ENCODE data around the gene SEMA3G. TPM values are rescaled to one million over a fixed set of nuclear protein-coding genes. Genes with fewer than 3 reads are reported as not detected.

Gene SEMA3G
- polyA plus RNA-seq, 2 of the 4 experiments (the other 2 are of a cell fraction): 0.08 to 0.13 TPM

DNA sequence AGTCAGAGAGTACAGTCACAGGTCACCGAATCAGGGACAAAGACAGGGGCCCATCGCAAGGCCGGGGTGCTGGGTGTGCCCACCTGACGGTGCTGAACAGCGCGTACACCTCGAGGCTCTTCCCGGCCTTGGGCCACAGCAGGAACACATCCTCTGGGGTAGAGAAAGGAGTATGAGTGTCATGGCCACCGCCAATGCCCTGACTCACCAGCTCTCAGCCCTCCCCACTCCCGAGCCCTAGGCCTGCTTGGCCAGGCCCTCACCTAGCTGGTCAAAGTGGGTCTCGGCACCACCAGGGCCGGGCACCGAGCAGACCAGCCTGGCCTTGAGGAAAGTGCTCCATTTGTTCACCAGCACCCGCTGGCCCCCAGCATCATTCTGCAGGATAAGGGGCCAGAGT lies 4.2 kb downstream of the SEMA3G start:
- no peak for ATAC-seq
- no peaks in the 10 kb centered on the region for H3K9me3 ChIP-seq
- no peak for FAIRE-seq
- no peaks in the 10 kb centered on the region for H3K4me1 ChIP-seq
- WGBS (ENCODE audit: missing lambda C conversion rate): 81% methylated on average over 9 of the region's 14 CpGs
- TF ChIP-seq NFE2L2 (conservative IDR thresholded peaks at IDR 0.05; ENCODE audit: low read length) (no peak), RNF2 (IDR thresholded peaks at IDR 0.05; ENCODE audit: borderline replicate concordance, low read depth) (no peak), MAFK (IDR thresholded peaks at IDR 0.05; ENCODE audit: partially characterized antibody) (no peak), KDM5A (IDR thresholded peaks at IDR 0.05) (no peak), HMGXB4 (CRISPR knock-in tag; IDR thresholded peaks at IDR 0.05; ENCODE audit: borderline replicate concordance) (no peak), CBX2 (IDR thresholded peaks at IDR 0.05; ENCODE audit: borderline replicate concordance, low read depth) (no peak), MAZ (IDR thresholded peaks at IDR 0.05; ENCODE audit: borderline replicate concordance, low read depth, low read length) (no peak), HDAC2 (IDR thresholded peaks at IDR 0.05) (no peak)
- TF ChIP-seq, protein P1, sequence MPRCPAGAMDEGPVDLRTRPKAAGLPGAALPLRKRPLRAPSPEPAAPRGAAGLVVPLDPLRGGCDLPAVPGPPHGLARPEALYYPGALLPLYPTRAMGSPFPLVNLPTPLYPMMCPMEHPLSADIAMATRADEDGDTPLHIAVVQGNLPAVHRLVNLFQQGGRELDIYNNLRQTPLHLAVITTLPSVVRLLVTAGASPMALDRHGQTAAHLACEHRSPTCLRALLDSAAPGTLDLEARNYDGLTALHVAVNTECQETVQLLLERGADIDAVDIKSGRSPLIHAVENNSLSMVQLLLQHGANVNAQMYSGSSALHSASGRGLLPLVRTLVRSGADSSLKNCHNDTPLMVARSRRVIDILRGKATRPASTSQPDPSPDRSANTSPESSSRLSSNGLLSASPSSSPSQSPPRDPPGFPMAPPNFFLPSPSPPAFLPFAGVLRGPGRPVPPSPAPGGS (IDR thresholded peaks at IDR 0.05): no peak
- TF ChIP-seq, protein P2, sequence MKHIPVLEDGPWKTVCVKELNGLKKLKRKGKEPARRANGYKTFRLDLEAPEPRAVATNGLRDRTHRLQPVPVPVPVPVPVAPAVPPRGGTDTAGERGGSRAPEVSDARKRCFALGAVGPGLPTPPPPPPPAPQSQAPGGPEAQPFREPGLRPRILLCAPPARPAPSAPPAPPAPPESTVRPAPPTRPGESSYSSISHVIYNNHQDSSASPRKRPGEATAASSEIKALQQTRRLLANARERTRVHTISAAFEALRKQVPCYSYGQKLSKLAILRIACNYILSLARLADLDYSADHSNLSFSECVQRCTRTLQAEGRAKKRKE (CRISPR knock-in tag; IDR thresholded peaks at IDR 0.05; ENCODE audit: low read depth): no peak
- ChIA-PET POLR2A (no interaction called here), CTCF (interaction anchor here (14.4 kb wide), 1 partner anchor 11 kb away, joined by 351 read pairs; no protein-coding TSS in a partner anchor)
- no peak overlapping the region for H3K27ac ChIP-seq
- H3K4me2 ChIP-seq: no peak overlapping the region
- no peak overlapping the region for H3K4me3 ChIP-seq
- no peak for DNase-seq (ENCODE audit: low read depth in 1 of 2, low spot score in 1 of 2)

GRCh38 chr3:52440249-52440551 lies 4.7 kb downstream of the SEMA3G start:
- no peak for ATAC-seq
- Histone ChIP-seq H3K27ac (no peak overlapping the region), H3K9me3 (no peaks in the 10 kb centered on the region), H3K4me2 (no peak overlapping the region), H3K4me3 (no peak overlapping the region), H3K4me1 (no peaks in the 10 kb centered on the region)
- ChIA-PET CTCF (interaction anchor here (3.6 kb wide), 1 partner anchor 12 kb away, joined by 17 read pairs; no protein-coding TSS in a partner anchor), POLR2A (no interaction called here)
- DNase-seq (ENCODE audit: low read depth in 1 of 2, low spot score in 1 of 2): no peak
- FAIRE-seq: no peak
- TF ChIP-seq JUNB (IDR thresholded peaks at IDR 0.05) (no peak), SMC3 (IDR thresholded peaks at IDR 0.05) (no peak), FOSB (CRISPR knock-in tag; IDR thresholded peaks at IDR 0.05) (no peak), POLR2AphosphoS2 (conservative IDR thresholded peaks at IDR 0.05; ENCODE audit: low read length) (no peak), ZFP36 (IDR thresholded peaks at IDR 0.05; ENCODE audit: borderline replicate concordance, partially characterized antibody) (no peak), RCOR1 (IDR thresholded peaks at IDR 0.05; ENCODE audit: low read depth, low read length) (no peak), POLR2A (IDR thresholded peaks at IDR 0.05; ENCODE audit: low read length) (no peak)
- no CpG with 5 or more reads among the region's 12 CpGs for WGBS (ENCODE audit: missing lambda C conversion rate)

DNA sequence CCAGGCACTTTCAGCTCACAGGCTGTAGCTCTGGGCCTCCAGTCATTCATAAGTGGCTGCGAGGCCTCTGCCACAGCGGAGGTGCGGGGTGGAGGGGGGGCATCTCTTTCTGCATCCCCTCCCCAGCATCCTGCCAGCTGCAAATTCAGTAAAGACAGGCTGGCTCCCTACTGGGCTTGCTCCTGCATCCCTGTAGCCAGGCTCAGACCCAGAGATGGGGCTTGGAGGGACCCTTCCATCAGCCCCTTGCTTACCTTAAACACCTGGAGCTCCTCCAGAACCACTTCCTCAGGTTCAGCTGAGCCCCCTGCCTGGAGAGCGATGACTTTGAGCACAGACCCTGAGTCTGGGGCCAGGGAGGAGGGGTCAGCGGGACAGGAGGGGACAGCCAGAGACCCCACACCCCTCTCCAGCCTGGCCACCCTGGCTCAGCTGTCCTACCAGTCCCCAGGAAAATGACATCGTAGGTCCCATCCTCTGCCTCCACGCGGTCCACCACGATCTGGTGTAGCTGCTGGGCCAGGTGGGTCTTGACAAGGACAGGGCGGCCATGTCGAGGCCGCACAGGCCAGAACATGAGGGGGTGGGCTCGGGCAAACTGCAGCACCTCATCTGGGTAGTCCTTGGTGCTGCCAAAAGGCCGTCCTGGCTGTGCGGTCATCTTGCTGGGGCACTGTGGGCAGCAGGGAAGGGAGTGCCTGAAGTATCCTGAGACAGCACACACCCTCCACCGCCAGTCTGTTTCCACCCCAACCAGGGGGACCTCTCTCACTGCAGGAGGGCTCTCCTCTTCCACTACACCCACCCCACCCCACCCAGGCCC lies 5.3 kb downstream of the SEMA3G start:
- FAIRE-seq (no peak), DNase-seq (ENCODE audit: low read depth in 1 of 2, low spot score in 1 of 2) (no peak), ATAC-seq (no peak)
- no peak overlapping the region for H3K27ac ChIP-seq
- ChIA-PET CTCF (interaction anchor here (3.6 to 20.8 kb wide), 2 partner anchors 8 to 11 kb away, joined by 17 to 351 read pairs; partner anchors contain the start of genes SEMA3G and TNNC1), POLR2A (no interaction called here)
- WGBS (ENCODE audit: missing lambda C conversion rate): 68% methylated on average over 11 of the region's 16 CpGs
- TF ChIP-seq NR3C1 (IDR thresholded peaks at IDR 0.05): no peak
- TF ChIP-seq PBX3 (IDR thresholded peaks at IDR 0.05): no peak
- TF ChIP-seq, protein P1 (IDR thresholded peaks at IDR 0.05): no peak
- TF ChIP-seq, protein P3, sequence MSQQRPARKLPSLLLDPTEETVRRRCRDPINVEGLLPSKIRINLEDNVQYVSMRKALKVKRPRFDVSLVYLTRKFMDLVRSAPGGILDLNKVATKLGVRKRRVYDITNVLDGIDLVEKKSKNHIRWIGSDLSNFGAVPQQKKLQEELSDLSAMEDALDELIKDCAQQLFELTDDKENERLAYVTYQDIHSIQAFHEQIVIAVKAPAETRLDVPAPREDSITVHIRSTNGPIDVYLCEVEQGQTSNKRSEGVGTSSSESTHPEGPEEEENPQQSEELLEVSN (IDR thresholded peaks at IDR 0.05; ENCODE audit: borderline replicate concordance, low read depth): no peak
- no peak for TF ChIP-seq CBX2 (IDR thresholded peaks at IDR 0.05; ENCODE audit: borderline replicate concordance, low read depth)
- TF ChIP-seq HMGXB4 (CRISPR knock-in tag; IDR thresholded peaks at IDR 0.05; ENCODE audit: borderline replicate concordance): no peak
- no peak for TF ChIP-seq POLR2A (IDR thresholded peaks at IDR 0.05; ENCODE audit: low read length)
- no peak for TF ChIP-seq HEYL (CRISPR knock-in tag; IDR thresholded peaks at IDR 0.05)
- no peak for TF ChIP-seq BHLHE40 (IDR thresholded peaks at IDR 0.05; ENCODE audit: low read depth, low read length)
- no peaks in the 10 kb centered on the region for H3K9me3 ChIP-seq
- no peaks in the 10 kb centered on the region for H3K4me1 ChIP-seq
- H3K4me2 ChIP-seq: no peak overlapping the region
- no peak overlapping the region for H3K4me3 ChIP-seq
